ENCODE data around the gene ZNF777. TPM values are rescaled to one million over a fixed set of nuclear protein-coding genes. Genes with fewer than 3 reads are reported as not detected.

ZNF777 gene
- total and polyA plus RNA-seq, 2 experiments from 2014 or later: 2.8 to 7.9 TPM

DNA sequence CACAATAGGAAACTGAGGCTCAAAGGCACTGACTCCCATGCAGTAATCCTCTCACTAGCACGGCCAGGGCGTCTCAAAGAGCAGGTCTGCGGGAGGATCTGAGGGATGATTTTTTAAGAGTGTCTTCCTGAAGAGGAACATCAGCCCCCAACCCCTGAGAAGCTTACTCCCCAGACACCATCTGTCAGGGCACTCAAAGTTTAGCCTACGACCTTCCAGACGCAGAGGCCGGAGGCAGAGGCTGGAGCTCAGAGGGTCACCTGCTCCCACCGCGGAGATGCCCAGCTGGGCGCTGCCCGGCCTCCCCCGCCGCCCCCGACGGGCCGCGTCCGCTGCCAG lies 1.7 kb downstream of the ZNF777 start:
- peak overlapping the region; percentile 77 for H3K4me2 ChIP-seq
- H3K9me2 ChIP-seq (ENCODE audit: insufficient read depth): no peaks in the 10 kb centered on the region
- no peaks in the 10 kb centered on the region for H3F3A ChIP-seq (replicated peaks; ENCODE audit: low read depth)
- H3K36me3 Mint-ChIP-seq (ENCODE audit: low read depth): peaks cover 16% of the 10 kb centered on the region
- peaks cover 61% of the 10 kb centered on the region for H3K27me3 ChIP-seq (ENCODE audit: insufficient read depth)
- peak overlapping the region; percentile 74 for H3K4me3 Mint-ChIP-seq
- H3K4me3 ChIP-seq: peak overlapping the region; percentile 55
- H3K27ac ChIP-seq (ENCODE audit: low read depth): no peak overlapping the region
- DNase-seq (ENCODE audit: low spot score): no peak
- H3K79me2 ChIP-seq (replicated peaks; ENCODE audit: insufficient read depth): 0 out of 2 replicates have a peak, but pooled peaks cover 4% of the 10 kb centered on the region
- no peak overlapping the region for H2AFZ ChIP-seq
- ATAC-seq: no peak
- 0 out of 2 replicates have a peak, but pooled peaks cover 3% of the 10 kb centered on the region for H3K4me1 ChIP-seq (ENCODE audit: insufficient read depth)
- peaks cover 16% of the 10 kb centered on the region for H3K4me1 Mint-ChIP-seq
- H3K9me3 Mint-ChIP-seq: no peaks in the 10 kb centered on the region
- H3K27ac Mint-ChIP-seq: no peak overlapping the region
- H4K20me1 ChIP-seq (replicated peaks; ENCODE audit: insufficient read depth): peaks cover 17% of the 10 kb centered on the region
- TF ChIP-seq JUNB (IDR thresholded peaks at IDR 0.05; ENCODE audit: unreplicated experiment) (no peak), EZH2phosphoT487 (IDR thresholded peaks at IDR 0.05; ENCODE audit: unreplicated experiment) (no peak), CREB1 (CRISPR knock-in tag; IDR thresholded peaks at IDR 0.05; ENCODE audit: low read depth) (no peak), ZNF331 (CRISPR knock-in tag; IDR thresholded peaks at IDR 0.05; ENCODE audit: low read depth) (no peak), POLR2AphosphoS5 (IDR thresholded peaks at IDR 0.05; ENCODE audit: low read depth) (no peak), ZNF114 (CRISPR knock-in tag; IDR thresholded peaks at IDR 0.05) (no peak), NANOG (IDR thresholded peaks at IDR 0.05; ENCODE audit: borderline replicate concordance) (no peak), STAT1 (IDR thresholded peaks at IDR 0.05; ENCODE audit: unreplicated experiment) (no peak), EZH2 (IDR thresholded peaks at IDR 0.05; ENCODE audit: low read depth, unreplicated experiment) (no peak)
- TF ChIP-seq, protein P1, sequence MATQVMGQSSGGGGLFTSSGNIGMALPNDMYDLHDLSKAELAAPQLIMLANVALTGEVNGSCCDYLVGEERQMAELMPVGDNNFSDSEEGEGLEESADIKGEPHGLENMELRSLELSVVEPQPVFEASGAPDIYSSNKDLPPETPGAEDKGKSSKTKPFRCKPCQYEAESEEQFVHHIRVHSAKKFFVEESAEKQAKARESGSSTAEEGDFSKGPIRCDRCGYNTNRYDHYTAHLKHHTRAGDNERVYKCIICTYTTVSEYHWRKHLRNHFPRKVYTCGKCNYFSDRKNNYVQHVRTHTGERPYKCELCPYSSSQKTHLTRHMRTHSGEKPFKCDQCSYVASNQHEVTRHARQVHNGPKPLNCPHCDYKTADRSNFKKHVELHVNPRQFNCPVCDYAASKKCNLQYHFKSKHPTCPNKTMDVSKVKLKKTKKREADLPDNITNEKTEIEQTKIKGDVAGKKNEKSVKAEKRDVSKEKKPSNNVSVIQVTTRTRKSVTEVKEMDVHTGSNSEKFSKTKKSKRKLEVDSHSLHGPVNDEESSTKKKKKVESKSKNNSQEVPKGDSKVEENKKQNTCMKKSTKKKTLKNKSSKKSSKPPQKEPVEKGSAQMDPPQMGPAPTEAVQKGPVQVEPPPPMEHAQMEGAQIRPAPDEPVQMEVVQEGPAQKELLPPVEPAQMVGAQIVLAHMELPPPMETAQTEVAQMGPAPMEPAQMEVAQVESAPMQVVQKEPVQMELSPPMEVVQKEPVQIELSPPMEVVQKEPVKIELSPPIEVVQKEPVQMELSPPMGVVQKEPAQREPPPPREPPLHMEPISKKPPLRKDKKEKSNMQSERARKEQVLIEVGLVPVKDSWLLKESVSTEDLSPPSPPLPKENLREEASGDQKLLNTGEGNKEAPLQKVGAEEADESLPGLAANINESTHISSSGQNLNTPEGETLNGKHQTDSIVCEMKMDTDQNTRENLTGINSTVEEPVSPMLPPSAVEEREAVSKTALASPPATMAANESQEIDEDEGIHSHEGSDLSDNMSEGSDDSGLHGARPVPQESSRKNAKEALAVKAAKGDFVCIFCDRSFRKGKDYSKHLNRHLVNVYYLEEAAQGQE (IDR thresholded peaks at IDR 0.05; ENCODE audit: unreplicated experiment): no peak
- TF ChIP-seq, protein P2, sequence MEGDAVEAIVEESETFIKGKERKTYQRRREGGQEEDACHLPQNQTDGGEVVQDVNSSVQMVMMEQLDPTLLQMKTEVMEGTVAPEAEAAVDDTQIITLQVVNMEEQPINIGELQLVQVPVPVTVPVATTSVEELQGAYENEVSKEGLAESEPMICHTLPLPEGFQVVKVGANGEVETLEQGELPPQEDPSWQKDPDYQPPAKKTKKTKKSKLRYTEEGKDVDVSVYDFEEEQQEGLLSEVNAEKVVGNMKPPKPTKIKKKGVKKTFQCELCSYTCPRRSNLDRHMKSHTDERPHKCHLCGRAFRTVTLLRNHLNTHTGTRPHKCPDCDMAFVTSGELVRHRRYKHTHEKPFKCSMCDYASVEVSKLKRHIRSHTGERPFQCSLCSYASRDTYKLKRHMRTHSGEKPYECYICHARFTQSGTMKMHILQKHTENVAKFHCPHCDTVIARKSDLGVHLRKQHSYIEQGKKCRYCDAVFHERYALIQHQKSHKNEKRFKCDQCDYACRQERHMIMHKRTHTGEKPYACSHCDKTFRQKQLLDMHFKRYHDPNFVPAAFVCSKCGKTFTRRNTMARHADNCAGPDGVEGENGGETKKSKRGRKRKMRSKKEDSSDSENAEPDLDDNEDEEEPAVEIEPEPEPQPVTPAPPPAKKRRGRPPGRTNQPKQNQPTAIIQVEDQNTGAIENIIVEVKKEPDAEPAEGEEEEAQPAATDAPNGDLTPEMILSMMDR (conservative IDR thresholded peaks at IDR 0.05; ENCODE audit: low read depth in 2 of 2): no peak
- TF ChIP-seq, protein P3, sequence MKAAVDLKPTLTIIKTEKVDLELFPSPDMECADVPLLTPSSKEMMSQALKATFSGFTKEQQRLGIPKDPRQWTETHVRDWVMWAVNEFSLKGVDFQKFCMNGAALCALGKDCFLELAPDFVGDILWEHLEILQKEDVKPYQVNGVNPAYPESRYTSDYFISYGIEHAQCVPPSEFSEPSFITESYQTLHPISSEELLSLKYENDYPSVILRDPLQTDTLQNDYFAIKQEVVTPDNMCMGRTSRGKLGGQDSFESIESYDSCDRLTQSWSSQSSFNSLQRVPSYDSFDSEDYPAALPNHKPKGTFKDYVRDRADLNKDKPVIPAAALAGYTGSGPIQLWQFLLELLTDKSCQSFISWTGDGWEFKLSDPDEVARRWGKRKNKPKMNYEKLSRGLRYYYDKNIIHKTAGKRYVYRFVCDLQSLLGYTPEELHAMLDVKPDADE (IDR thresholded peaks at IDR 0.05): no peak
- TF ChIP-seq, protein P4, sequence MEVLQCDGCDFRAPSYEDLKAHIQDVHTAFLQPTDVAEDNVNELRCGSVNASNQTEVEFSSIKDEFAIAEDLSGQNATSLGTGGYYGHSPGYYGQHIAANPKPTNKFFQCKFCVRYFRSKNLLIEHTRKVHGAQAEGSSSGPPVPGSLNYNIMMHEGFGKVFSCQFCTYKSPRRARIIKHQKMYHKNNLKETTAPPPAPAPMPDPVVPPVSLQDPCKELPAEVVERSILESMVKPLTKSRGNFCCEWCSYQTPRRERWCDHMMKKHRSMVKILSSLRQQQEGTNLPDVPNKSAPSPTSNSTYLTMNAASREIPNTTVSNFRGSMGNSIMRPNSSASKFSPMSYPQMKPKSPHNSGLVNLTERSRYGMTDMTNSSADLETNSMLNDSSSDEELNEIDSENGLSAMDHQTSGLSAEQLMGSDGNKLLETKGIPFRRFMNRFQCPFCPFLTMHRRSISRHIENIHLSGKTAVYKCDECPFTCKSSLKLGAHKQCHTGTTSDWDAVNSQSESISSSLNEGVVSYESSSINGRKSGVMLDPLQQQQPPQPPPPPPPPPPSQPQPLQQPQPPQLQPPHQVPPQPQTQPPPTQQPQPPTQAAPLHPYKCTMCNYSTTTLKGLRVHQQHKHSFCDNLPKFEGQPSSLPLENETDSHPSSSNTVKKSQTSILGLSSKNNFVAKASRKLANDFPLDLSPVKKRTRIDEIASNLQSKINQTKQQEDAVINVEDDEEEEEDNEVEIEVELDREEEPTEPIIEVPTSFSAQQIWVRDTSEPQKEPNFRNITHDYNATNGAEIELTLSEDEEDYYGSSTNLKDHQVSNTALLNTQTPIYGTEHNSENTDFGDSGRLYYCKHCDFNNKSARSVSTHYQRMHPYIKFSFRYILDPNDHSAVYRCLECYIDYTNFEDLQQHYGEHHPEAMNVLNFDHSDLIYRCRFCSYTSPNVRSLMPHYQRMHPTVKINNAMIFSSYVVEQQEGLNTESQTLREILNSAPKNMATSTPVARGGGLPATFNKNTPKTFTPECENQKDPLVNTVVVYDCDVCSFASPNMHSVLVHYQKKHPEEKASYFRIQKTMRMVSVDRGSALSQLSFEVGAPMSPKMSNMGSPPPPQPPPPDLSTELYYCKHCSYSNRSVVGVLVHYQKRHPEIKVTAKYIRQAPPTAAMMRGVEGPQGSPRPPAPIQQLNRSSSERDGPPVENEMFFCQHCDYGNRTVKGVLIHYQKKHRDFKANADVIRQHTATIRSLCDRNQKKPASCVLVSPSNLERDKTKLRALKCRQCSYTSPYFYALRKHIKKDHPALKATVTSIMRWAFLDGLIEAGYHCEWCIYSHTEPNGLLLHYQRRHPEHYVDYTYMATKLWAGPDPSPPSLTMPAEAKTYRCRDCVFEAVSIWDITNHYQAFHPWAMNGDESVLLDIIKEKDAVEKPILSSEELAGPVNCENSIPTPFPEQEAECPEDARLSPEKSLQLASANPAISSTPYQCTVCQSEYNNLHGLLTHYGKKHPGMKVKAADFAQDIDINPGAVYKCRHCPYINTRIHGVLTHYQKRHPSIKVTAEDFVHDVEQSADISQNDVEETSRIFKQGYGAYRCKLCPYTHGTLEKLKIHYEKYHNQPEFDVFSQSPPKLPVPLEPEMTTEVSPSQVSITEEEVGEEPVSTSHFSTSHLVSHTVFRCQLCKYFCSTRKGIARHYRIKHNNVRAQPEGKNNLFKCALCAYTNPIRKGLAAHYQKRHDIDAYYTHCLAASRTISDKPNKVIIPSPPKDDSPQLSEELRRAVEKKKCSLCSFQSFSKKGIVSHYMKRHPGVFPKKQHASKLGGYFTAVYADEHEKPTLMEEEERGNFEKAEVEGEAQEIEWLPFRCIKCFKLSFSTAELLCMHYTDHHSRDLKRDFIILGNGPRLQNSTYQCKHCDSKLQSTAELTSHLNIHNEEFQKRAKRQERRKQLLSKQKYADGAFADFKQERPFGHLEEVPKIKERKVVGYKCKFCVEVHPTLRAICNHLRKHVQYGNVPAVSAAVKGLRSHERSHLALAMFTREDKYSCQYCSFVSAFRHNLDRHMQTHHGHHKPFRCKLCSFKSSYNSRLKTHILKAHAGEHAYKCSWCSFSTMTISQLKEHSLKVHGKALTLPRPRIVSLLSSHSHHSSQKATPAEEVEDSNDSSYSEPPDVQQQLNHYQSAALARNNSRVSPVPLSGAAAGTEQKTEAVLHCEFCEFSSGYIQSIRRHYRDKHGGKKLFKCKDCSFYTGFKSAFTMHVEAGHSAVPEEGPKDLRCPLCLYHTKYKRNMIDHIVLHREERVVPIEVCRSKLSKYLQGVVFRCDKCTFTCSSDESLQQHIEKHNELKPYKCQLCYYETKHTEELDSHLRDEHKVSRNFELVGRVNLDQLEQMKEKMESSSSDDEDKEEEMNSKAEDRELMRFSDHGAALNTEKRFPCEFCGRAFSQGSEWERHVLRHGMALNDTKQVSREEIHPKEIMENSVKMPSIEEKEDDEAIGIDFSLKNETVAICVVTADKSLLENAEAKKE (CRISPR knock-in tag; IDR thresholded peaks at IDR 0.05): no peak
- peaks cover 33% of the 10 kb centered on the region for H3K27me3 Mint-ChIP-seq (ENCODE audit: insufficient read depth, low read depth, poor library complexity)
- no peaks in the 10 kb centered on the region for H3K36me3 ChIP-seq (ENCODE audit: insufficient read depth)

Measured in GM23338 (cell line).